Adrenal gland (tissue), 12 donors: ENCODE results near the gene NECTIN1. TPM values are rescaled to one million over a fixed set of nuclear protein-coding genes. Genes with fewer than 3 reads are reported as not detected.

Source experiments
- DNase-seq, 7 donors: peaks; one replicate each; pipeline ENCODE4 v3.0.0-alpha.2; 2019 to 2020
- H3K27ac ChIP-seq, 5 donors: fragments of 200-600 bp; sonication (generic) in 4 of 5; 1 replicate in 3 of 5; 2 replicates in 2 of 5; pipeline versions ENCODE4 v1.5.1 to v1.8.0; 2016 to 2020; ENCODE audit warnings: mild to moderate bottlenecking in 1 of 5
- H3K27me3 ChIP-seq: fragments of 200-600 bp; 2 replicates; pipeline ENCODE4 v1.8.0; 2021
- H3K36me3 ChIP-seq, 2 donors: fragments of 200-600 bp; replicated peaks in 1 of 2; 1 replicate in 1 of 2; 2 replicates in 1 of 2; pipeline versions ENCODE4 v1.5.1 to v1.8.0; 2018 to 2022
- H3K4me1 ChIP-seq, 2 donors: fragments of 200-600 bp; replicated peaks in 1 of 2; 1 replicate in 1 of 2; 2 replicates in 1 of 2; pipeline versions ENCODE4 v1.5.1 to v1.8.0; 2018 to 2021
- H3K4me3 ChIP-seq, 4 donors: fragments of 200-600 bp; sonication (generic) in 3 of 4; one replicate each; pipeline ENCODE4 v1.5.1; 2016 to 2018
- H3K9me3 ChIP-seq, 3 donors: fragments of 200-600 bp; sonication (generic) in 1 of 3; replicated peaks in 1 of 3; 1 replicate in 2 of 3; 2 replicates in 1 of 3; pipeline versions ENCODE4 v1.5.1 to v1.8.0; 2016 to 2021
- POLR2A ChIP-seq, 2 donors: fragments of 450-650 bp; IDR thresholded peaks; one replicate each; pipeline ENCODE4 v1.6.1; 2017; ENCODE audit warnings: antibody characterized with exemption in 2 of 2, mild to moderate bottlenecking in 2 of 2, moderate library complexity in 1 of 2
- WGBS, 4 donors: extraction: QIAGEN DNeasy Blood & Tissue Kit in 2 of 4; methylation state at CpG; one replicate each; pipeline versions ENCODE4 v1.1.5 to v1.1.7; 2013 to 2017; 5-methylcytosine and 5-hydroxymethylcytosine counted together
- intact Hi-C, 2 donors: fragments of 100-400 bp; cut with DNase I; formaldehyde crosslinking; loops; one replicate each; pipeline versions ENCODE4 v1.14.1 to v1.15.0; 2022 to 2023
- polyA plus RNA-seq, 3 donors: library from polyadenylated mRNA; stranded (reverse); fragments of 200-250 nt in 2 of 3; fragments of 350-450 nt in 1 of 3; fragmentation: Illumina TruSeq in 1 of 3; extraction: RNeasy Lipid Tissue Mini Kit (QIAGEN cat#74804) in 1 of 3; gene quantifications; one replicate each; pipeline ENCODE4 v1.2.3, GENCODE V29; 2013 to 2014
- total RNA-seq, 9 donors: library from RNA; depleted of rRNA in 4 of 9; stranded (reverse); fragments of >200 nt in 4 of 9; fragments of 120-200 nt in 1 of 9; fragmentation: NEBNext Ultra II Directional in 1 of 9; extraction: Animal tissue kit (Norgen Biotek cat#: 25700) in 1 of 9; gene quantifications; one replicate each; pipeline versions ENCODE4 v1.1.0 to v1.2.4, GENCODE V29; 2013 to 2023
- TF ChIP-seq, protein P1 (sequence below), 6 experiments: fragments of 450-650 bp in 4 of 6; fragments of 200-600 bp in 2 of 6; sonication (generic) in 1 of 6; IDR thresholded peaks; 1 replicate in 5 of 6; 2 replicates in 1 of 6; pipeline versions ENCODE4 v1.5.1 to v1.8.0; 2016 to 2021; ENCODE audit warnings: antibody characterized with exemption in 6 of 6, mild to moderate bottlenecking in 2 of 6, moderate library complexity in 1 of 6
- donor health status: healthy with polysubstance abuse.
- donor health status: Bipolar disorder and iron deficiency.
- donor health status: DM: yes; HTN: yes; CAD: no.
- donor health status: DM: no; HTN: no; CAD: no.
- donor health status: DM: no; HTN: no; CAD: no.
- donor health status: DM: yes; HTN: yes; CAD: no.

The NECTIN1 gene
- total and polyA plus RNA-seq, 12 donors: 1.6 to 19.6 (median 5.4) TPM

- DNase-seq: no peak
- no peaks in the 10 kb centered on the region for H3K27me3 ChIP-seq
- no peak overlapping the region for H3K4me3 ChIP-seq
- WGBS, 4 donors: 84 to 88% (median 86%) methylated on average over 11 to 13 of the region's 13 CpGs
- H3K9me3 ChIP-seq: no peaks in the 10 kb centered on the region
- intact Hi-C loops: no loop called here
- H3K4me1 ChIP-seq: peaks cover 0 to 6% of the 10 kb centered on the region in 2 donors
- H3K36me3 ChIP-seq: no peaks in the 10 kb centered on the region
- peak overlapping the region in 1 of 5 donors; percentile 67 for H3K27ac ChIP-seq
- TF ChIP-seq, protein P1, sequence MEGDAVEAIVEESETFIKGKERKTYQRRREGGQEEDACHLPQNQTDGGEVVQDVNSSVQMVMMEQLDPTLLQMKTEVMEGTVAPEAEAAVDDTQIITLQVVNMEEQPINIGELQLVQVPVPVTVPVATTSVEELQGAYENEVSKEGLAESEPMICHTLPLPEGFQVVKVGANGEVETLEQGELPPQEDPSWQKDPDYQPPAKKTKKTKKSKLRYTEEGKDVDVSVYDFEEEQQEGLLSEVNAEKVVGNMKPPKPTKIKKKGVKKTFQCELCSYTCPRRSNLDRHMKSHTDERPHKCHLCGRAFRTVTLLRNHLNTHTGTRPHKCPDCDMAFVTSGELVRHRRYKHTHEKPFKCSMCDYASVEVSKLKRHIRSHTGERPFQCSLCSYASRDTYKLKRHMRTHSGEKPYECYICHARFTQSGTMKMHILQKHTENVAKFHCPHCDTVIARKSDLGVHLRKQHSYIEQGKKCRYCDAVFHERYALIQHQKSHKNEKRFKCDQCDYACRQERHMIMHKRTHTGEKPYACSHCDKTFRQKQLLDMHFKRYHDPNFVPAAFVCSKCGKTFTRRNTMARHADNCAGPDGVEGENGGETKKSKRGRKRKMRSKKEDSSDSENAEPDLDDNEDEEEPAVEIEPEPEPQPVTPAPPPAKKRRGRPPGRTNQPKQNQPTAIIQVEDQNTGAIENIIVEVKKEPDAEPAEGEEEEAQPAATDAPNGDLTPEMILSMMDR (IDR thresholded peaks at IDR 0.05): no peak
These were observed 28.3 kb downstream of the NECTIN1 start for GRCh38 chr11:119700536-119701346.

- no peaks in the 10 kb centered on the region for H3K27me3 ChIP-seq
- 89 to 94% (median 92%) methylated on average over 7 of the region's 7 CpGs for WGBS, 4 donors
- peaks cover 0 to 6% of the 10 kb centered on the region in 2 donors for H3K4me1 ChIP-seq
- TF ChIP-seq, protein P1 (IDR thresholded peaks at IDR 0.05): no peak
- TF ChIP-seq POLR2A (IDR thresholded peaks at IDR 0.05): no peak
- no peaks in the 10 kb centered on the region for H3K9me3 ChIP-seq
- intact Hi-C loops: no loop called here
- H3K4me3 ChIP-seq: no peak overlapping the region
- no peaks in the 10 kb centered on the region for H3K36me3 ChIP-seq
- no peak overlapping the region for H3K27ac ChIP-seq
- DNase-seq: no peak
These were observed 29.0 kb downstream of the NECTIN1 start for GRCh38 chr11:119700030-119700429.

DNA sequence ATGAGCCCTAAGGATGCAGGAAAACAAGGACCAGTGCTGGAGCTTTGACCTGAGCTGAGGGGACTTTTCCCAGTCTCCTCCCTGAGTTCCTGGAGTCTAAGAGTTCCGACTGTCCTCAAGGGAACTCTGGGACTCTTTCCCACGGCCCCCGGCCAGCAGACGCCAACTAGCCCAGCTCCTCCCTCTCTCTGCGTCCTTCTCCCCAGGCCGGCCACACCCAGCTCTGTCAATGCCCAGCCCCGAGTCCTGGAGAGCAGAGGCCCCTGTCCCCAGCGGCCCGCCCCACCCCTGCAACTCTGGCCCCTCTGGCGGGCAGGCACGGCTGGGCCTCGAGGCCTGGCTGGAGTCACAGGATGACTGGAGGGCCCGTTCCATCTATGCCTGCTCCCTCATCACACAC is 29.8 kb downstream of the NECTIN1 start:
- no peak for TF ChIP-seq POLR2A (IDR thresholded peaks at IDR 0.05)
- TF ChIP-seq, protein P1 (IDR thresholded peaks at IDR 0.05): no peak
- Histone ChIP-seq H3K4me3 (no peak overlapping the region), H3K4me1 (peaks cover 0 to 6% of the 10 kb centered on the region in 2 donors), H3K27ac (no peak overlapping the region), H3K36me3 (no peaks in the 10 kb centered on the region), H3K9me3 (no peaks in the 10 kb centered on the region), H3K27me3 (no peaks in the 10 kb centered on the region)
- WGBS, 4 donors: 54 to 82% (median 65%) methylated on average over 8 to 13 of the region's 13 CpGs
- DNase-seq: peak in 6 of 7 donors; percentile 28 to 79 (median 54)
- intact Hi-C loops: no loop called here

DNA sequence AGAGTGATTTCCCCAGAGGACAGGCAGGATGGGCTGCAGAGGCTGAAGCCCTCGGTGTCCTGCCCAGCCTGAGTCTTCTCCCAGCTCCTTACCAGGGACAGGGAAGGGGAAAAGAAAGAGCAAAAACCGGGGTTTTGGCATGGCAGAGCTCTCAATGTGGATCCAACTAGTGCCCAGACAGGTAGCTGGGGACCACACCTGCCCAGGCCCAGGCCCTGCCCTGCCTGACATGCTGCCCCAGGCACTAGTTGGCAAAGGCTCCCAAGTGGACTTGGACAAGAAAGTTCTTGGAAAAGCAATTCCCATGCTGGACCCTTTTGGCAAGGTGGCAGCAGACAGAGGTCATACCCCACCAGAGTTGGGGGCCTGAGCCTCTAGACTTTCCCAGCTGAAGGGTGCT is 31.1 kb downstream of the NECTIN1 start:
- intact Hi-C loops: no loop called here
- Histone ChIP-seq H3K4me3 (no peak overlapping the region), H3K9me3 (no peaks in the 10 kb centered on the region), H3K36me3 (no peaks in the 10 kb centered on the region), H3K4me1 (peaks cover 0 to 6% of the 10 kb centered on the region in 2 donors), H3K27ac (no peak overlapping the region), H3K27me3 (no peaks in the 10 kb centered on the region)
- WGBS, 4 donors: 61 to 95% (median 69%) methylated on average over 2 of the region's 2 CpGs
- TF ChIP-seq POLR2A (IDR thresholded peaks at IDR 0.05): no peak
- TF ChIP-seq, protein P1 (IDR thresholded peaks at IDR 0.05): no peak
- DNase-seq: no peak
